Mesodermal cell (in vitro differentiated cells): ENCODE measurements around the gene S100A16. TPM values are rescaled to one million over a fixed set of nuclear protein-coding genes. Genes with fewer than 3 reads are reported as not detected.

Experiments used
- H3K27ac ChIP-seq: 2 replicates; pipeline ENCODE4 v1.7.0; 2013; ENCODE audit warnings: mild to moderate bottlenecking, low read depth, low read length, moderate library complexity; ENCODE audit not compliant: severe bottlenecking
- H3K36me3 ChIP-seq: 2 replicates; pipeline ENCODE4 v1.7.1; 2013; ENCODE audit warnings: mild to moderate bottlenecking, low read length, moderate library complexity; ENCODE audit not compliant: control insufficient read depth, insufficient read depth
- H3K4me1 ChIP-seq: one replicate; pipeline ENCODE4 v1.7.1; 2013; ENCODE audit warnings: mild to moderate bottlenecking, low read length; ENCODE audit not compliant: insufficient read depth, control insufficient read depth, poor library complexity, severe bottlenecking
- H3K4me3 ChIP-seq: 2 replicates; pipeline ENCODE4 v1.7.0; 2013; ENCODE audit warnings: low read length, control low read depth, mild to moderate bottlenecking; ENCODE audit not compliant: insufficient read depth, poor library complexity, severe bottlenecking; ENCODE audit errors: extremely low read depth
- H3K9me3 ChIP-seq: 2 replicates; pipeline ENCODE4 v1.7.1; 2013; ENCODE audit warnings: mild to moderate bottlenecking, low read length, moderate library complexity; ENCODE audit not compliant: control insufficient read depth
- WGBS, 2 experiments: methylation state at CpG; one replicate each; pipeline ENCODE4 v1.1.5; 2013; ENCODE audit warnings: missing lambda C conversion rate in 2 of 2; ENCODE audit not compliant: insufficient coverage in 2 of 2; 5-methylcytosine and 5-hydroxymethylcytosine counted together
- polyA plus RNA-seq, 2 experiments: library from polyadenylated mRNA; stranded (reverse); fragments of 50-300 nt; gene quantifications; one replicate each; pipeline ENCODE4 v1.2.3, GENCODE V29; 2013

Gene S100A16
- polyA plus RNA-seq (2013, experiment 1 of 2), result 196 TPM
- polyA plus RNA-seq (2013, experiment 2 of 2), result 163 TPM

GRCh38 chr1:153612755-153613331 lies at the start of gene S100A16:
Gene S100A16 (minus strand): TSS chr1:153613137. CDS start chr1:153608151, 4,986 bp downstream.
- H3K36me3 ChIP-seq, result no peaks in the 10 kb centered on the region
- WGBS, 2 experiments, result 0 to 73% methylated on average over 1 to 4 of the region's 9 CpGs
- no peaks in the 10 kb centered on the region for H3K9me3 ChIP-seq
- peak within 1 kb of the TSS; percentile 36 for H3K4me3 ChIP-seq
- peaks cover 41% of the 10 kb centered on the region for H3K4me1 ChIP-seq
- H3K27ac ChIP-seq, result no peak within 1 kb of the TSS

- Histone ChIP-seq H3K27ac (no peak overlapping the region), H3K4me3 (no peak overlapping the region), H3K9me3 (no peaks in the 10 kb centered on the region), H3K4me1 (peaks cover 8% of the 10 kb centered on the region), H3K36me3 (peaks cover 66% of the 10 kb centered on the region)
- WGBS, 2 experiments, result no CpG with 5 or more reads among the region's 2 CpGs
Observed at GRCh38 chr1:153662269-153662668, 49.3 kb upstream of the S100A16 start.

GRCh38 chr1:153661111-153661708 lies 48.3 kb upstream of the S100A16 start:
- Histone ChIP-seq H3K4me3 (no peak overlapping the region), H3K4me1 (peaks cover 8% of the 10 kb centered on the region), H3K27ac (peak overlapping the region; percentile 62), H3K36me3 (peaks cover 56% of the 10 kb centered on the region), H3K9me3 (no peaks in the 10 kb centered on the region)
- WGBS, 2 experiments, result 83 to 92% methylated on average over 5 to 7 of the region's 9 CpGs

- WGBS, 2 experiments, result 84 to 91% methylated on average over 6 to 7 of the region's 9 CpGs
- Histone ChIP-seq H3K4me1 (peaks cover 8% of the 10 kb centered on the region), H3K9me3 (no peaks in the 10 kb centered on the region), H3K36me3 (peaks cover 40% of the 10 kb centered on the region), H3K4me3 (peak overlapping the region; percentile 78), H3K27ac (no peak overlapping the region)
Observed at GRCh38 chr1:153659656-153660055, 46.7 kb upstream of the S100A16 start.

GRCh38 chr1:153659175-153659534 lies 46.2 kb upstream of the S100A16 start:
- H3K4me1 ChIP-seq, result peaks cover 8% of the 10 kb centered on the region
- H3K9me3 ChIP-seq, result no peaks in the 10 kb centered on the region
- no peak overlapping the region for H3K27ac ChIP-seq
- peak overlapping the region; percentile 78 for H3K4me3 ChIP-seq
- H3K36me3 ChIP-seq, result peaks cover 35% of the 10 kb centered on the region
- WGBS, 2 experiments, result 50 to 54% methylated on average over 8 of the region's 8 CpGs

GRCh38 chr1:153658400-153659174 lies 45.6 kb upstream of the S100A16 start, which contains the start of gene SNAPIN:
Gene SNAPIN (plus strand): TSS chr1:153658703. CDS start chr1:153658744, 41 bp downstream.
- Histone ChIP-seq H3K27ac (peak within 1 kb of the TSS; percentile 66), H3K9me3 (no peaks in the 10 kb centered on the region), H3K4me3 (peak within 1 kb of the TSS; percentile 78), H3K36me3 (peaks cover 29% of the 10 kb centered on the region), H3K4me1 (peaks cover 8% of the 10 kb centered on the region)
- WGBS, 2 experiments, result 2 to 3% methylated on average over 48 to 50 of the region's 53 CpGs

GRCh38 chr1:153655333-153655732 lies 42.4 kb upstream of the S100A16 start:
- Histone ChIP-seq H3K36me3 (no peaks in the 10 kb centered on the region), H3K4me3 (no peak overlapping the region), H3K27ac (no peak overlapping the region), H3K9me3 (no peaks in the 10 kb centered on the region), H3K4me1 (peaks cover 9% of the 10 kb centered on the region)
- WGBS, 2 experiments, result 86 to 100% methylated on average over 2 of the region's 3 CpGs

- peaks cover 3% of the 10 kb centered on the region for H3K4me1 ChIP-seq
- 85 to 94% methylated on average over 2 of the region's 3 CpGs for WGBS, 2 experiments
- no peak overlapping the region for H3K4me3 ChIP-seq
- H3K27ac ChIP-seq, result no peak overlapping the region
- no peaks in the 10 kb centered on the region for H3K36me3 ChIP-seq
- H3K9me3 ChIP-seq, result no peaks in the 10 kb centered on the region
Observed at GRCh38 chr1:153652805-153653500, 40.0 kb upstream of the S100A16 start.

- WGBS, 2 experiments, result 100% methylated on average over 1 of the region's 1 CpG; no CpG with 5 or more reads in 1 of the 2 experiments
Observed at GRCh38 chr1:153651771-153652170, 38.8 kb upstream of the S100A16 start.

GRCh38 chr1:153649863-153650235 lies 36.9 kb upstream of the S100A16 start:
- WGBS, 2 experiments, result 95 to 96% methylated on average over 2 of the region's 2 CpGs
- Histone ChIP-seq H3K27ac (no peak overlapping the region), H3K4me3 (no peak overlapping the region), H3K9me3 (no peaks in the 10 kb centered on the region), H3K4me1 (peaks cover 3% of the 10 kb centered on the region), H3K36me3 (peaks cover 23% of the 10 kb centered on the region)

More at GRCh38 chr1:153651771-153652170, 38.8 kb upstream of the S100A16 start:
- H3K27ac ChIP-seq, result no peak overlapping the region
- peaks cover 3% of the 10 kb centered on the region for H3K4me1 ChIP-seq
- peaks cover 4% of the 10 kb centered on the region for H3K36me3 ChIP-seq
- no peak overlapping the region for H3K4me3 ChIP-seq
- H3K9me3 ChIP-seq, result no peaks in the 10 kb centered on the region
